HG03095 (cell line): Measurements from ENCODE around the gene CP.
"Not testable (repeated sequence)": the region's sequence is repeated elsewhere in the genome, so short reads cannot be mapped to it uniquely, and the experiment has no call there.

Experiments
- ATAC-seq: cut with Tn5 transposase; IDR thresholded peaks from one replicate; pipeline ENCODE4 v1.9.1; 2021; ENCODE audit warnings: moderate library complexity; ENCODE audit not compliant: unreplicated experiment

CP gene

GRCh38 chr3:149227591-149228268 is 6.1 kb upstream of the CP start:
- ATAC-seq = no peak

DNA sequence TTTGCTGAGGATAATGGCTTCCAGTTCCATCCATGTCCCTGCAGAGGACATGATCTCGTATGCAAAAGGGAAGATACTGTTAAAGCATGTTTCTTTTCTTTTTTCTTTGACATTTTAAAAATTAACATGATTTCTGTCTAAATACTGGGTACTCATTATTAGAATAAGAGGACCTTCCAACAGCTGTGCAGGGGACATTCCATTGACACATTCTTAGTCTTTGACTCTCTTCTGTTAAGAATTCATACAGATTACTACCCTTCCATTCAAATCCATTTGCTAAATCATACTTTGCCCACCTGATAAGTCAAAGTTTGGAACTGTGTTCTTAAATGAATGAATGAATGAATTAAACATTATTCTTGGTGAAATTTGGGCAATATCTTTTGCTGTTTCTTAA is 5.1 kb upstream of the CP start:
- no peak for ATAC-seq

- peak; percentile 96 for ATAC-seq
Observed at GRCh38 chr3:149224736-149225594, 3.3 kb upstream of the CP start.

GRCh38 chr3:149223461-149223820 is 1.8 kb upstream of the CP start:
- no peak for ATAC-seq

- ATAC-seq = not testable (repeated sequence)
Observed at GRCh38 chr3:149219380-149220121, 2.1 kb downstream of the CP start.

DNA sequence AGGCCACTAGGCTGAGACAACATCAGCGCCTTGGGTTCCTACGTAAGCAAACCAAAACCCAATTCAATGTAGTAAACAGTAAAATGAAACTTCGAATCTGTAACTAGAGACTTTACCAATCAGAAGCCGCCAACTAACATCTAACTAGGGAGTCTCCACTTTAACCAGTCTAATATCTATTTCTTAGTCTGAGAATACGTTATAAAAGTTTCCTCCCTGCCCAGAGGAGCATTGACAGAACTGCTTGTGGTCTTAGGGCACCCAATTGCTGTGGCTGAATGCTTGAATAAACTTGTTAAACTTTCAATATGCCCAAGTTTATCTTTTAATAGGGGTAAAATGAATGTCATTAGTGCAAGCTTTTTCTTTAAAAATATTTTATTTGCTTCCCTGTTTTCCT is 4.3 kb downstream of the CP start:
- no peak for ATAC-seq

DNA sequence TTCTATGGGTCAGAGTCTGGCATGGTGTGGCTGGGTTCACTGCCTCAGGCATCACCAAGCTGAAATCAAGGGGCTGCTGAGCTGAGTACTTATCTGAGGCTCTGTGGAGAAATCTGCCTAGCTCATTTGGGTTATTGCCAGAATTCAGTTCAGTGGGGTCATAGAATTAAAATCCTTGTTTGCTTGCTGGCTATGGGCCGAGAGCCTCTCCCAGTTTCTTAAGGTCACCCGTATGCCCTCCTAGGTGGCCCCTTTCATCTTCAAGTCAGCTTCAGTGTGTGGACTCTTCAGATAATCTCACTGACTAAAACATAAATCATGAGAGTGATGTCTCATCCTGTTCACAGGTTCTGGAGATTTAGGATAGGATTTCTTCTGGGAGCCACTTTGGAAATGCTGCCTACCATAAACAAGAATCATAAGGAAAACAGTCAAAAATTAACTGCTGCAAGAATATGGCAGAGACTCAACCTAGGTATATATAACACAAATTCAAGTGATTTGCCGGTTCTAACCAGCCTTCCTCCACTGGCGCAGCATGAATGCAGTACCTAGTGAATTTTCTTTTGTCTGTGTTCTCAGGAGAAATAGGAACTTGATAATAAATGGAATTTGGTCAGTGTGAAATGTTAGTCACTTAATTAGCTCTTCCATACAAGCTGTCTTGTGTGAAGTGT is 5.3 kb downstream of the CP start:
- no peak for ATAC-seq

DNA sequence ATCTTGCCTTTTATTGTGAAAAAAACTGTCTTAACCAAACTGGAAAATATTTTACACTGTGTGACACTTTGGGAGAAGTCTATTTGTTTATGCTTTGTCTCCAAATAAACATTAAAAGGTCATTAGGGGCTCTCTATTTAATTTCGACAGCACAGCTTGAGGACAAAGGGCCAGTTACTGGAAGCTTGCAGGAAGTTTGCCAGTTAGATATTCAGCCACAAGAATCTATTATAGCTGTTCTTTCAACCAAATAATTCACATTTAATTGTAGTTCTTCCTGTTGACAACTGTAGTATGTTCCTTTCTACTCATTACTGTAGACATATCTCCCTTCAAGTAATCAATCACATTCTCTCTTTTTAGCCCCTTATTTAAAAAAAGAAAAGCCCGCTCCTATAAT is 6.1 kb downstream of the CP start:
- no peak for ATAC-seq

- ATAC-seq = no peak
Observed at GRCh38 chr3:149214702-149215101, 6.9 kb downstream of the CP start.

DNA sequence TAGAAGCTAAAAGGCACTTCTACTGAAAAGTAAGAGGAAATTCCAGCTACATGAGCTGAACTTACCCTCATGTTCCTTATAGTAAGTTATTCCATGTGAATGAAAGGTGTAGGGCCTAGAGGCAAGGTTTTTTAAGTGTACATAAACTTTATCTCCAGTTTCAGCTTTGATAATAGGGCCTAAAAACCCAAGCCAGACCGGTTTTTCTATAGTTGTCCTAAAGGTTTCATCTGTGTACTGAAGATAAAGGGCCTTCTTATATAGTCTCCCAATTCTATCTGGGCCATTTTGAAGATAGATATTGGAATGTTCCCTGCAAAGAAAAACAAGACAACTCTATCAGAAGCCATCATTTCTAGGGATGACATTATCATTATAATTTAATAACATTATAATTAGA is 9.2 kb downstream of the CP start:
- ATAC-seq = no peak

DNA sequence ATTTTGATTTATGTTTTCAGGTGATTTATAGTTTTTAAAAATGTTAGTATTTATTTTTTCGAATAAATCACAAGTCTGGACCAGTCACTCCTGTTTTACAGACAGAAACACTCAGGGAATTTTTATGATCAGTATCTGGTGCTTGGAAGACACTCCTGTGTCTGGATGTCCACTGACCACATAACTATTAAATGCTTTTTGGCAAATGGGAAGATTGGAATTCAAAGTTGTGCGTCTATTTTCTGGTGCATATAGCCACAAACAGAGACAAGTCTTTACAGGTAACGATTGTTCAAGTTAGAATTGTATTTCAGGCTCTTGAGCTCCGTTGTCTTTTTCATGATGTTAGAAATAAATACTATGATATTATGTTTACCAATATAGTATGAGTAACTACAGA is 12.2 kb downstream of the CP start:
- no peak for ATAC-seq

- ATAC-seq = no peak
Observed at GRCh38 chr3:149207475-149207874, 14.2 kb downstream of the CP start.

- ATAC-seq = no peak
Observed at GRCh38 chr3:149204390-149204991, 17.1 kb downstream of the CP start.

DNA sequence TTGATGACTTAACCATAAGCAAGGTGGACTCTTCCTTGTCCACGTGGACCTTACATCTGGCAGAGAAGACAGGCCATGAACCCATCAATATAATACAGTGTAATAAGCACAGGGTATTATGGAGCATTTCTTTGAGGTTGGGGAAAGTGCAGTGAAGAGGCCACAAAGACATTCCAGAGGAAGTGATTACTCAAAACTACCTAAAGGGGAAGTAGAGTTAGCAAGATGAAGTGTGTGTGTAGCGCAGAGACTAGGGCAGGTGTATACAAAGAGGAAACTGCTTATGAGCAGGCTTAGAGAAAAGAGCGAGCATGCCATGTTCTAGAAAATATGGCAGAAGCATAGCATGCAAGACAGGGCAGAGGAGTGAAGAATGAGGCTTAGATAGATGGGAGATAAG is 17.9 kb downstream of the CP start:
- peak; percentile 99 for ATAC-seq

DNA sequence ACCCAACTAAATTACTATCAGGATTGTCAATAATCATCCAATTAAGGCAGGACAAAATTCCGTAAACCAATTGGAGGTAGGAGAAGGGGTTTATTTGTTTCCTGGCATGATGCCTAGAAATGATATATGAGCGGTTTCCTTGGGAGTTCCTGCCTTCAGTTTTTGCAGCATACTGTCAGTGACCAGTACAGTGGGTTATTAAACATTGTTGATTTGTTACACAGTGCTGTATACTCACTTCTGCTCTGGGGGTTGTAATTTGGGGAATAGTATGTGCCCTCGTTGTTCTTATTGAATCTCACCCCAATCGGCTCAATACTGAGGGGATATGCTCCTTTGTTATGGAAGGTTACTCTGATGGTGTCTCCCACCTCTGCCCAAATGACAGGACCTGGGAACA is 22.2 kb downstream of the CP start:
- ATAC-seq = no peak

GRCh38 chr3:149198611-149199010 is 23.0 kb downstream of the CP start:
- ATAC-seq = no peak

GRCh38 chr3:149197669-149198068 is 24.0 kb downstream of the CP start:
- ATAC-seq = no peak

GRCh38 chr3:149196805-149197592 is 24.6 kb downstream of the CP start:
- ATAC-seq = not testable (repeated sequence)

DNA sequence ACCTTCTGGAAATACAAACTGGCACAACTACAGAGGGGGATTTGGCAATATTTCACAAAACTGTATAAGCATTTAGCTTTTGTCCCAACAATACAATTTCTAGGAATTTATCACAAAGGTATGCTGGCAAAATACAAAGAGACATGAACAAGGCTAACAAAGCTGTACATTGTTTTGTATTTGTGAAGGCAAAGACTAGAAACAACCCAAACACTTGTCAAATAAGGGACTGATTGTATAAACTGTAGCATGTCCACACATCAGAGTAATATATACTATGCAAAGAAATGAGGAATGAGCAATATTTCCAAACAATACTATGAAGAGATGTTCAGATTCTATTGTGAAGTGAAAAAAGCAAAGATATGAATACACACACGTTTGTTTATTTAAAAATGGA is 26.4 kb downstream of the CP start:
- no peak for ATAC-seq

DNA sequence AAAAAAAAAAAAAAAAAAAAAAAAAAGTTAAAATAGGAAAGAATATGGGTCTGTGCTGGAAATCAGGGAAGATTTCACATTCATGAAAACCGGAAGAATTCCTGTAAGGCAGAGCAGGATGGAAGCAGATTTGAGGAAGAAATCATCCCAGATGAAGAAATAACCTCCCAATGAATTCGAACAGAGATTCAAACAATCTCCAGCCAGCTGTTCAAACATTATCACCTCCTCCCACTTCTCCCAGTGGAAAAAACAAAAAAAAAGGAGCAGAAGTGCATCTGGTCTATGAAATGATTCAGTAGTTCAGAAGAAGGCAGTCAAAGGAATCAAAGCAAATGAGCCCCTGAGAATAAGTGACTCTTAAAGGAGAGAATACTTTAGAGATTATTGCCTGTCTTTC is 33.1 kb downstream of the CP start:
- ATAC-seq = no peak
